Germinal center (tissue), 1 donor: ENCODE data around the gene CCDC91.
"Not testable (repeated sequence)": the region's sequence is repeated elsewhere in the genome, so short reads cannot be mapped to it uniquely, and the experiment has no call there.

ENCODE experiments used
- DNase-seq: peaks from one replicate; pipeline ENCODE4 v3.0.0; 2012; ENCODE audit warnings: mixed read lengths, low spot score

The CCDC91 gene

GRCh38 chr12:28290262-28290661 lies 100.0 kb downstream of the CCDC91 start:
- no peak for DNase-seq

DNA sequence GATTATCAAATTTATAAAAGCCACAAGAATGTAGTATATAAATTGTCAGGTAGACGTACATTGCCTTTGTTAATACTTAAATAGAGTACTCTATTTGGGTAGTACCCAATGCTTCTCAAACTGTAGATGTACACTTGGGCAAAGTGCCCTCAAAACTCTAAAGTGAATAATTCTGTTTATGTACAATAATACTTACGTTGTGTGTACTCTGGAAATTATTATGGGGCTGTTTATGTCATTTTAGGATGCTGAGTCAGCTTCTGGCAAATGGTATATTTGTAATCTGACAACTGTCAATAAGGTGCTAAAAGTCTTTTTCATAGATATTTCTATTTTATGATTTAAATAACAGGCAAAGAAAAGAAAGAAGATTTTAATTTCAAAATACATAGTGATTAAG lies 102.4 kb downstream of the CCDC91 start:
- DNase-seq: no peak

GRCh38 chr12:28294300-28294699 lies 104.0 kb downstream of the CCDC91 start:
- DNase-seq: no peak

- DNase-seq: no peak
Measured at GRCh38 chr12:28296287-28296686, 106.0 kb downstream of the CCDC91 start.

DNA sequence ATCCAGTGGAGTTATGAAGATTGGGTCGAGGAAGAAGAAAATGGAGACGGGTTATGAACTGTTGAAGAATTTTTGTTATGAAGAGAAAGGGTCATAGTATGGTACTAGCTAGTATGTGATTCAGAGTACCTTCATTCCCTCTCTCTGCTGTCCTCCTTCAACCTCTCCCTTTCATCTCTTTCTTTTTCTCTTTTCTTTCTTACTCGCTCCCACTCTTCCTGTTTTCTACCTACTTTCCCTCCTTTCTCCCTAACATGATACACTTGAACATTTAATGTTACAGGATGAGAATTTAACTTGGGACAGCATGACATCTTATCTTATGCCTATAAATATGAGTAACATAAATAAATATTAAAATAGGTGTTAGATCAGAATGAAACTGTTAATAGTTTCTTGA lies 112.9 kb downstream of the CCDC91 start:
- DNase-seq: no peak

- DNase-seq: no peak
Measured at GRCh38 chr12:28306535-28306934, 116.3 kb downstream of the CCDC91 start.

DNA sequence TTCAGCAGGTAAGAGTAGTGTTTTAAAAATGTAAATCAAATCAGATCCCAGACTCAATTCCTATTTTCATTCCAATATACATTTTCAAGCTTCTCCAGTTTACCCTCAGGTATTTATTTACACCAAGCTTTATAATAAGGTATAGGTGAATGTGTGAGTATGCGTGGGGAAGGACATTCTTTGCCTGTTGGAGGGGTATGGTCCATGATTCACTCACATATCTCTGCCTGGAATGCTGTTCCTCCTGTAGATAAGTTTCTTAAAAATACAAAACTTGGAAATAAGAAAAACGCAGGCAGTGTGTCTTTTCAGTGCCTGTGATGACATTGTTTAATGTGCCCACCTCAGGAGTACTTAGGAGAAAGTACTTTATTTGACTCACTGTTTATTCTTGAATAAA lies 118.6 kb downstream of the CCDC91 start:
- DNase-seq: no peak

GRCh38 chr12:28313631-28314030 lies 123.4 kb downstream of the CCDC91 start:
- no peak for DNase-seq

- no peak for DNase-seq
Measured at GRCh38 chr12:28316049-28316448, 125.8 kb downstream of the CCDC91 start.

DNA sequence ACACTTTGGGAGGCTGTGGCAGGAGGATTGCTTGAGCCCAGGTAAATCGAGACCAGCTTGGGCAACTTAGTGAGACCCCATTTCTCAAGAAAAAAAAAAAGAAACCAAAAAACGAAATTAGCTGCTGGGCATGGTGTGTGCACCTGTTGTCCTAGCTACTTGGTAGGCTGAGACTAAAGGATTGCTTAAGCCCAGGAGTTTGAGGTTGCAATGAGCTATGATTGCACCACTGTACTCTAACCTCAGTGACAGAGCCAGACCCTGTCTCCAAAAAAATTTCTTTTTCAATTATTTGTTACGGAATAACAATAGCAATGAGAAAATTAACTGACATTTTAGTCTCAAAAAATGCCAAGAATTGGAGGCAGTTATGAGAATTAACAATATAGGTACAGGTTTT lies 128.0 kb downstream of the CCDC91 start:
- DNase-seq: no peak

DNA sequence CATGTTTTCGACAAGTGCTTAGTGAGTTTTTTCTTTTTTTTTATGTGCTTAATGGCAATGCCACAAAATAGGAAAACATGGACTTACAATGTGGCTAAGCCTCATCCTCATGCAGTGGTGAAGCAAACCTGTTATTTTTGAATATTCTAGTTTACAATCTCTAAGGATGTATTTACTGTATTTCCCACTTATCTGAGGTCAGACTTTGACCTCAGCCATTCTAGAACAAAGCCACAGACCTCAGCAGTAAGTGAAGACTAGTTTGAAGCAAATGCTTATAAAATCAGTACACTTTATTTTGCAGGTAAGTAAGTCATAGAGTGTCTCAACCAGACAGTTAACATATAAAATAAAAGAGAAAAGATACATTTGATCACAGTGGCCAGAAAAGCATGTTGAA lies 130.1 kb downstream of the CCDC91 start:
- DNase-seq: no peak

GRCh38 chr12:28327722-28328121 lies 137.5 kb downstream of the CCDC91 start:
- no peak for DNase-seq

DNA sequence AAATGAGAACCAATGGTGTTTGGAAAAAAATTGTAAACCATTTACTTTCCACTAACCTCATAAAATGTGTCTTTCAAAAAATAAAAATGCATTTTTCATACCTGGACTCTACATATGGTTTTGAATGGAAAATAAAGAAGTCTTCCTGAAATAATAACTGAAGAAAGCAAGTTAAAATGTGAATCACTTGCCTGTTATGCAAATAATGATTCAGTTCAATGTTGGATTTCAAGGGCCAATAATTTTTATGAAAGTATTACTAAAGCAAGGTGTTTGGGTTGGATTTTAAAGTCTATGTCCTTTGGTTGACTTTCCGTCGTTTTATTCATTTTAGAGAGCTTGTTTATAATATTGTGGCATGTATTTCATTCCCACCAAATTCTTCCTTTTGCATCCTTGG lies 138.7 kb downstream of the CCDC91 start:
- DNase-seq: no peak

GRCh38 chr12:28329727-28330126 lies 139.5 kb downstream of the CCDC91 start:
- DNase-seq: not testable (repeated sequence)

- not testable (repeated sequence) for DNase-seq
Measured at GRCh38 chr12:28330232-28330631, 140.0 kb downstream of the CCDC91 start.

DNA sequence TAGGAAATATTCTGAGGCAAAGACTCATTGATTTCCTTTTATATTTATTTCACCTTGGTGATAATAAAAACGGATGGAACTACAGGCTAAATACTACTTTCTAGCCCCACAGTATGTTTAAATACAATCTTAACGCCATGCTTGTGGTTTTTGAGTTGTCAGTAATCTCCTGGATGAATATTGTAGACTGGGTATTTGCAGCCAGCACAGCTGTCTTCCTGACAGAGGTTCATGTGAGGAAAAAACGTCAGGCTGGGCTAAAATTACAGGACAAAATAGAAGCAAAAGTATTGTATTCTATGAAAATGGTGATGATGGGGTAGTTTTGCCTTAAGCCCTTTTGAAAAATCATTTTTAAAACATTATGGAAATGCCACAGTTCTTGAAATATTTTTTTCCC lies 140.9 kb downstream of the CCDC91 start:
- no peak for DNase-seq

- DNase-seq: no peak
Measured at GRCh38 chr12:28340261-28341045, 150.2 kb downstream of the CCDC91 start.

- DNase-seq: no peak
Measured at GRCh38 chr12:28343713-28344112, 153.5 kb downstream of the CCDC91 start.

DNA sequence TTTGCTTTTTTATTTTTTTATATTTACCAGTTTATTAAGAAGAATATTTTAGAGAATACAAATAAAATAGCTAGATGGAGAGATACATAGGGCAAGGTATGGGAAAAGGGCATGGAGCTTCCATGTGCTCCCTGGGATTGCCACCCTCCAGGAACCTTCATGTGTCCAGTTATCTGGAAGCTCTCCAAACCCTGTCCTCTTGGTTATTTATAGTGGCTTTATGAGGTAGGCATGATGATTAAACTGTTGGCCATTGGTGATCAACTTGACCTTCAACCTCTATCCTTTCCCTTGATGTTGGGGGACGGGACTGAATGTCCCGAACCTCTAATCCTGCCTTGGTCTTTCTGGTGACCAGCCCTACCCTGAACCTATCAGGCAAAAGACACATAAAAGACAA lies 156.3 kb downstream of the CCDC91 start:
- DNase-seq: no peak

DNA sequence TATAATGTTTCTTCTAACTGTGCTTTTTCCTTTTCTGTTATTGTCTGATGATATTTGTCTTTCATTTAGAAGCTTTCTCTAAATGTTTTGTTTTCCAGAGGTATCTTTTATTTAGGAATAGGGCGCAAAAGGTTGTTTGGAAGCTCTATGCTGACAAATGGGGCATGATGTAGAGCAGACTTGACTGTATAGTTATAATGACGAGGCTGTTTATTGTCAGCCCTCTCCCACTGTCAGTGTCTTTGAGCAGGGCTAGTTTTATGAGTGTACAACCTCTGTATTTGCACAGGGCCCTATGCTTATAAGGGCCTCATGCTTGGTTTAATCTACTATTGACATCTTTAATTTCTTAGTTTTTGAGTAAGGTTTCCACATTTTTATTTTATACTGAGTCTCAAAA lies 158.9 kb downstream of the CCDC91 start:
- no peak for DNase-seq

DNA sequence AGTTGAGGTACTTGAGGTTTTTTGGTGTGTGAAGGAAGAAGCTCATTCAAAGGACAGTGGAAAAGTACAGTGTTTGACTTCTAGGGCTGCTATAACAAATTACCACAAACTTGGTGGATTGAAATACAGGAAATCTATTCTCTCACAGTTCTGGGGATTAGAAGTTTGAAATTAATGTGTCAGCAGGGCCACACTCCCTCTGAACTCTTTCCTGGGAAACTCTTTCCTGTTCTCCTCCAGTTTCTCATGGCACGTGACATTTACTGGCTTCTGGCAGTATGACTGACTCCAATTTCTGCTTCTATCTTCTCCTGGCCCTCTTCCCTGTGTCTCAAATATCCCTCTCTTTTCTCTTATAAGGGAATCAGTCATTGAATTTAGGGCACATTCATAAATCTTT lies 160.2 kb downstream of the CCDC91 start:
- no peak for DNase-seq

GRCh38 chr12:28351414-28351813 lies 161.2 kb downstream of the CCDC91 start:
- no peak for DNase-seq

- DNase-seq: no peak
Measured at GRCh38 chr12:28355161-28355560, 164.9 kb downstream of the CCDC91 start.

DNA sequence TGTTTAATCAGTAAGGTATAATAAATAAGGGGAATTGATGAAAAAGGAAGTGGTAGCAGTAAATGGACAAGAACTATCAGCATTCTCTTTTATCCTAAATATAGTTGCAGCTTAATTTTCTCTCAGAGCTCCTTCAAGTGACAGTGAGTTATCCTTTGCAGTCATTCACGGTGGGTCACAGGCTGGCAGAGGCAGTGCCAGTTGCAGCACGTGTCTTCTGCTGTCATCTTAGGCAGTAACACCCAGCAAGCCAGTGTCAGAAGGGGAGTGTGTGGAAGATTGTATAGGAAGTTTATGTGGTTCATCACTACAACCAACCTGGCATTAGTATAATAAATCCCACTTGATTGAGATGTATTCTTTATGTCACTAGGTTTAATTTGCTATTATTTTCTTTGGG lies 170.0 kb downstream of the CCDC91 start:
- DNase-seq: no peak
